Peyer's patch (tissue), 4 donors: Measurements from ENCODE around the gene KCNC1. TPM values are rescaled to one million over a fixed set of nuclear protein-coding genes. Genes with fewer than 3 reads are reported as not detected.

Source experiments
- DNase-seq, 3 donors: peaks; one replicate each; pipeline ENCODE4 v3.0.0-alpha.2; 2017 to 2019
- H3K27ac ChIP-seq, 4 donors: fragments of 200-600 bp; sonication (generic); one replicate each; pipeline ENCODE4 v1.5.1; 2016 to 2019
- H3K27me3 ChIP-seq, 2 donors: fragments of 200-600 bp; sonication (generic); one replicate each; pipeline ENCODE4 v1.5.1; 2019
- H3K36me3 ChIP-seq, 3 donors: fragments of 200-600 bp; sonication (generic); one replicate each; pipeline ENCODE4 v1.5.1; 2016 to 2019
- H3K4me1 ChIP-seq, 4 donors: fragments of 200-600 bp; sonication (generic); one replicate each; pipeline ENCODE4 v1.5.1; 2016 to 2019
- H3K4me3 ChIP-seq, 4 donors: fragments of 200-600 bp; sonication (generic); 1 replicate in 3 of 4; 2 replicates in 1 of 4; pipeline ENCODE4 v1.5.1; 2016 to 2019; ENCODE audit warnings: mild to moderate bottlenecking in 1 of 4
- H3K9me3 ChIP-seq, 4 donors: fragments of 200-600 bp; sonication (generic); one replicate each; pipeline ENCODE4 v1.5.1; 2016 to 2019; ENCODE audit warnings: mild to moderate bottlenecking in 1 of 4
- CTCF ChIP-seq, 6 experiments: fragments of 450-650 bp in 4 of 6; fragments of 200-600 bp in 2 of 6; sonication (generic) in 1 of 6; IDR thresholded peaks; one replicate each; pipeline ENCODE4 v1.5.1; 2017 to 2019; ENCODE audit warnings: antibody characterized with exemption in 6 of 6, mild to moderate bottlenecking in 3 of 6, moderate library complexity in 1 of 6
- POLR2A ChIP-seq, 2 donors: fragments of 450-650 bp; IDR thresholded peaks; one replicate each; pipeline ENCODE4 v1.5.1; 2017; ENCODE audit warnings: antibody characterized with exemption in 2 of 2, mild to moderate bottlenecking in 2 of 2, moderate library complexity in 2 of 2
- total RNA-seq, 4 donors: library from RNA; depleted of rRNA; stranded (reverse); fragments of >200 nt; gene quantifications; one replicate each; pipeline ENCODE4 v1.1.0, GENCODE V29; 2016

KCNC1 gene
- total RNA-seq, 4 donors from 2014 or later, result 0.13 to 9.9 TPM; not detected in 2

GRCh38 chr11:17805043-17805442 lies 70.5 kb downstream of the KCNC1 start:
- TF ChIP-seq POLR2A (IDR thresholded peaks at IDR 0.05), result no peak
- no peak for TF ChIP-seq CTCF (IDR thresholded peaks at IDR 0.05)
- H3K27me3 ChIP-seq, result no peaks in the 10 kb centered on the region
- no peak overlapping the region for H3K27ac ChIP-seq
- H3K4me1 ChIP-seq, result no peaks in the 10 kb centered on the region
- H3K9me3 ChIP-seq, result no peaks in the 10 kb centered on the region
- no peak for DNase-seq
- H3K4me3 ChIP-seq, result no peak overlapping the region
- no peaks in the 10 kb centered on the region for H3K36me3 ChIP-seq

- TF ChIP-seq CTCF (IDR thresholded peaks at IDR 0.05), result no peak
- no peak for TF ChIP-seq POLR2A (IDR thresholded peaks at IDR 0.05)
- H3K36me3 ChIP-seq, result no peaks in the 10 kb centered on the region
- DNase-seq, result no peak
- H3K4me1 ChIP-seq, result no peaks in the 10 kb centered on the region
- no peaks in the 10 kb centered on the region for H3K27me3 ChIP-seq
- H3K4me3 ChIP-seq, result no peak overlapping the region
- no peaks in the 10 kb centered on the region for H3K9me3 ChIP-seq
- H3K27ac ChIP-seq, result no peak overlapping the region
Measured at GRCh38 chr11:17805873-17806272, 71.3 kb downstream of the KCNC1 start.

GRCh38 chr11:17807034-17807433 lies 72.5 kb downstream of the KCNC1 start:
- Histone ChIP-seq H3K27ac (no peak overlapping the region), H3K9me3 (no peaks in the 10 kb centered on the region)
- DNase-seq, result no peak

GRCh38 chr11:17810041-17810440 lies 75.5 kb downstream of the KCNC1 start:
- Histone ChIP-seq H3K4me3 (no peak overlapping the region), H3K27me3 (no peaks in the 10 kb centered on the region), H3K9me3 (no peaks in the 10 kb centered on the region), H3K27ac (no peak overlapping the region), H3K4me1 (peaks cover 0 to 9% (median 0%) of the 10 kb centered on the region in 4 donors), H3K36me3 (no peaks in the 10 kb centered on the region)
- no peak for DNase-seq
- TF ChIP-seq CTCF (IDR thresholded peaks at IDR 0.05) (no peak), POLR2A (IDR thresholded peaks at IDR 0.05) (no peak)

More at GRCh38 chr11:17807034-17807433, 72.5 kb downstream of the KCNC1 start:
- Histone ChIP-seq H3K4me3 (no peak overlapping the region), H3K36me3 (no peaks in the 10 kb centered on the region), H3K27me3 (no peaks in the 10 kb centered on the region), H3K4me1 (peaks cover 0 to 3% (median 0%) of the 10 kb centered on the region in 4 donors)
- no peak for TF ChIP-seq POLR2A (IDR thresholded peaks at IDR 0.05)
- no peak for TF ChIP-seq CTCF (IDR thresholded peaks at IDR 0.05)

GRCh38 chr11:17810746-17811145 lies 76.2 kb downstream of the KCNC1 start:
- peaks cover 0 to 9% (median 0%) of the 10 kb centered on the region in 4 donors for H3K4me1 ChIP-seq
- TF ChIP-seq POLR2A (IDR thresholded peaks at IDR 0.05) (no peak), CTCF (IDR thresholded peaks at IDR 0.05) (no peak)
- no peaks in the 10 kb centered on the region for H3K27me3 ChIP-seq
- no peak overlapping the region for H3K27ac ChIP-seq
- H3K4me3 ChIP-seq, result no peak overlapping the region
- H3K9me3 ChIP-seq, result no peaks in the 10 kb centered on the region
- no peak for DNase-seq
- H3K36me3 ChIP-seq, result no peaks in the 10 kb centered on the region

- no peaks in the 10 kb centered on the region for H3K27me3 ChIP-seq
- no peaks in the 10 kb centered on the region for H3K9me3 ChIP-seq
- H3K4me3 ChIP-seq, result no peak overlapping the region
- H3K36me3 ChIP-seq, result no peaks in the 10 kb centered on the region
- no peak for TF ChIP-seq CTCF (IDR thresholded peaks at IDR 0.05)
- TF ChIP-seq POLR2A (IDR thresholded peaks at IDR 0.05), result no peak
- H3K27ac ChIP-seq, result no peak overlapping the region
- peaks cover 0 to 9% (median 0%) of the 10 kb centered on the region in 4 donors for H3K4me1 ChIP-seq
- DNase-seq, result no peak
Measured at GRCh38 chr11:17811352-17811751, 76.8 kb downstream of the KCNC1 start.
